K562 (cell line): ENCODE measurements around the gene GAPDH. TPM values are rescaled to one million over a fixed set of nuclear protein-coding genes. Genes with fewer than 3 reads are reported as not detected.

ENCODE experiments used
- CBX3 ChIP-seq, 2 experiments: IDR thresholded peaks; 1 replicate in 1 of 2; 2 replicates in 1 of 2; pipeline ENCODE4 v1.6.1; 2012; ENCODE audit warnings: inconsistent platforms in 2 of 2, low read length in 2 of 2, borderline replicate concordance in 1 of 2, control low read depth in 1 of 2
- CC2D1A ChIP-seq: fragments of 450-650 bp; IDR thresholded peaks from 2 replicates; pipeline ENCODE4 v1.6.1; 2017; ENCODE audit warnings: mild to moderate bottlenecking
- DMBX1 ChIP-seq: fragments of 250-450 bp; sonication (Bioruptor Pico); IDR thresholded peaks from 2 replicates; pipeline ENCODE4 v1.8.0; 2022; ENCODE audit warnings: inconsistent platforms, mild to moderate bottlenecking, moderate library complexity, borderline replicate concordance
- EGR1 ChIP-seq: fragments of 450-650 bp; conservative IDR thresholded peaks from 2 replicates; pipeline ENCODE4 v1.6.1; 2017; ENCODE audit warnings: mild to moderate bottlenecking
- ESRRA ChIP-seq: fragments of 450-650 bp; IDR thresholded peaks from 2 replicates; pipeline ENCODE4 v1.6.1; 2014; ENCODE audit warnings: low read depth, mild to moderate bottlenecking, moderate library complexity, borderline replicate concordance
- FIP1L1 ChIP-seq: fragments of 200-400 bp; formaldehyde crosslinking; IDR thresholded peaks from 2 replicates; pipeline ENCODE4 v1.6.1; 2018; ENCODE audit warnings: mild to moderate bottlenecking, low read depth, low read length; ENCODE audit not compliant: poor library complexity, severe bottlenecking
- KDM5B ChIP-seq: fragments of 200-600 bp; sonication (generic); IDR thresholded peaks from 2 replicates; pipeline ENCODE4 v1.6.1; 2012; ENCODE audit warnings: low read depth, mild to moderate bottlenecking, moderate library complexity, low read length, control low read depth, inconsistent platforms; ENCODE audit not compliant: insufficient replicate concordance
- KLF13 ChIP-seq: fragments of 450-650 bp; IDR thresholded peaks from 2 replicates; pipeline ENCODE4 v1.6.1; 2016; ENCODE audit warnings: missing genetic modification characterization, low read depth, mild to moderate bottlenecking, missing compliant biosample characterization, moderate library complexity, borderline replicate concordance
- KLF6 ChIP-seq: fragments of 250-450 bp; sonication (Bioruptor Pico); IDR thresholded peaks from 2 replicates; pipeline ENCODE4 v1.4.0; 2020; ENCODE audit warnings: mild to moderate bottlenecking, moderate library complexity, borderline replicate concordance
- NFE2L1 ChIP-seq: fragments of 450-650 bp; IDR thresholded peaks from 2 replicates; pipeline ENCODE4 v1.6.1; 2016; ENCODE audit warnings: missing genetic modification characterization, low read depth, mild to moderate bottlenecking, missing compliant biosample characterization, moderate library complexity, borderline replicate concordance
- SAFB ChIP-seq: fragments of 200-400 bp; formaldehyde crosslinking; IDR thresholded peaks from 2 replicates; pipeline ENCODE4 v1.6.1; 2017; ENCODE audit warnings: low read depth, low read length, borderline replicate concordance
- SNRNP70 ChIP-seq: fragments of 200-400 bp; formaldehyde crosslinking; optimal IDR thresholded peaks from 2 replicates; pipeline ENCODE3; 2017; ENCODE audit warnings: low read depth, low read length
- TRIM28 ChIP-seq: fragments of 450-650 bp; IDR thresholded peaks from 2 replicates; pipeline ENCODE4 v1.6.1; 2017
- YY1 ChIP-seq, 3 experiments: IDR thresholded peaks; 2 replicates each; pipeline ENCODE4 v1.6.1; 2011; ENCODE audit warnings: low read length in 2 of 3, mild to moderate bottlenecking in 2 of 3, moderate library complexity in 2 of 3, borderline replicate concordance in 1 of 3, control low read depth in 1 of 3, low read depth in 1 of 3; ENCODE audit not compliant: insufficient read depth in 3 of 3, insufficient replicate concordance in 2 of 3, control insufficient read depth in 1 of 3, insufficient read length in 1 of 3; ENCODE audit errors: extremely low read depth in 1 of 3
- ZC3H8 ChIP-seq: fragments of 450-650 bp; IDR thresholded peaks from 2 replicates; pipeline ENCODE4 v1.6.1; 2017
- ZNF76 ChIP-seq: fragments of 250-450 bp; sonication (Bioruptor Pico); IDR thresholded peaks from 2 replicates; pipeline ENCODE4 v1.4.0; 2020; ENCODE audit warnings: mild to moderate bottlenecking, moderate library complexity, borderline replicate concordance
- polyA plus RNA-seq, 8 experiments: library from polyadenylated mRNA; depleted of rRNA in 4 of 8; stranded (reverse) in 5 of 8; unstranded in 3 of 8; fragments of >200 nt; fragmentation: Nextera tagmentation in 2 of 8; fragmentation: Illumina TruSeq in 1 of 8; extraction: Ambion mirVana in 2 of 8; extraction: Trizol in 1 of 8; gene quantifications; 2 replicates each; pipeline versions ENCODE4 v1.2.1 to v1.2.3, GENCODE V29; 2011 to 2014; ENCODE audit warnings: inconsistent platforms in 1 of 8, missing spikeins in 1 of 8
- total RNA-seq, 7 experiments: library from RNA; depleted of rRNA in 6 of 7; stranded (reverse); fragments of >200 nt in 6 of 7; fragmentation: Illumina TruSeq in 2 of 7; extraction: Trizol in 2 of 7; gene quantifications; 2 replicates each; pipeline versions ENCODE4 v1.2.1 to v1.2.3, GENCODE V29; 2011 to 2021; ENCODE audit warnings: low replicate concordance in 1 of 7
- TF ChIP-seq, protein P1 (sequence below): fragments of 250-450 bp; sonication (Bioruptor Pico); IDR thresholded peaks from 2 replicates; pipeline ENCODE4 v1.9.0; 2021; ENCODE audit warnings: mild to moderate bottlenecking, inconsistent platforms
- TF ChIP-seq, protein P2 (sequence below): fragments of 450-650 bp; IDR thresholded peaks from one replicate; pipeline ENCODE4 v1.6.1; 2018; ENCODE audit warnings: mild to moderate bottlenecking, moderate library complexity; ENCODE audit not compliant: partially characterized antibody
- TF ChIP-seq, protein P3 (sequence below): fragments of 200-800 bp; sonication (Bioruptor generic); IDR thresholded peaks from 2 replicates; pipeline ENCODE4 v1.6.1; 2017; ENCODE audit warnings: missing genetic modification characterization, missing compliant biosample characterization
- TF ChIP-seq, protein P4 (sequence below): fragments of 250-450 bp; sonication (Bioruptor Pico); IDR thresholded peaks from 2 replicates; pipeline ENCODE4 v1.8.0; 2021; ENCODE audit warnings: moderate library complexity, mild to moderate bottlenecking, inconsistent platforms

GAPDH gene
- total and polyA plus RNA-seq, 9 of the 15 experiments (the other 6 are each of a cell fraction or from before 2014, with no cell fraction given), result 2,206 to 6,793 (median 4,217) TPM

DNA sequence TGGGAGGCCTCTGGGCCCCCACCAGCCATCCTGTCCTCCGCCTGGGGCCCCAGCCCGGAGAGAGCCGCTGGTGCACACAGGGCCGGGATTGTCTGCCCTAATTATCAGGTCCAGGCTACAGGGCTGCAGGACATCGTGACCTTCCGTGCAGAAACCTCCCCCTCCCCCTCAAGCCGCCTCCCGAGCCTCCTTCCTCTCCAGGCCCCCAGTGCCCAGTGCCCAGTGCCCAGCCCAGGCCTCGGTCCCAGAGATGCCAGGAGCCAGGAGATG lies 729 bp upstream of the GAPDH start (continued):
- TF ChIP-seq, protein P1, sequence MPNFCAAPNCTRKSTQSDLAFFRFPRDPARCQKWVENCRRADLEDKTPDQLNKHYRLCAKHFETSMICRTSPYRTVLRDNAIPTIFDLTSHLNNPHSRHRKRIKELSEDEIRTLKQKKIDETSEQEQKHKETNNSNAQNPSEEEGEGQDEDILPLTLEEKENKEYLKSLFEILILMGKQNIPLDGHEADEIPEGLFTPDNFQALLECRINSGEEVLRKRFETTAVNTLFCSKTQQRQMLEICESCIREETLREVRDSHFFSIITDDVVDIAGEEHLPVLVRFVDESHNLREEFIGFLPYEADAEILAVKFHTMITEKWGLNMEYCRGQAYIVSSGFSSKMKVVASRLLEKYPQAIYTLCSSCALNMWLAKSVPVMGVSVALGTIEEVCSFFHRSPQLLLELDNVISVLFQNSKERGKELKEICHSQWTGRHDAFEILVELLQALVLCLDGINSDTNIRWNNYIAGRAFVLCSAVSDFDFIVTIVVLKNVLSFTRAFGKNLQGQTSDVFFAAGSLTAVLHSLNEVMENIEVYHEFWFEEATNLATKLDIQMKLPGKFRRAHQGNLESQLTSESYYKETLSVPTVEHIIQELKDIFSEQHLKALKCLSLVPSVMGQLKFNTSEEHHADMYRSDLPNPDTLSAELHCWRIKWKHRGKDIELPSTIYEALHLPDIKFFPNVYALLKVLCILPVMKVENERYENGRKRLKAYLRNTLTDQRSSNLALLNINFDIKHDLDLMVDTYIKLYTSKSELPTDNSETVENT (CRISPR knock-in tag), result no peak
- TF ChIP-seq KLF6 (CRISPR knock-in tag) (no peak), EGR1 (no peak), NFE2L1 (tag) (no peak), DMBX1 (no peak), SAFB (no peak), KLF13 (tag) (no peak), ZC3H8 (no peak), TRIM28 (no peak), FIP1L1 (no peak), CBX3 (IDR thresholded peaks at IDR 0.05; ENCODE audit: borderline replicate concordance in 1 of 2, low read length in 2 of 2) (no peak), ZNF76 (CRISPR knock-in tag) (no peak), YY1 (IDR thresholded peaks at IDR 0.05; ENCODE audit: borderline replicate concordance in 1 of 3, control insufficient read depth in 1 of 3, extremely low read depth in 1 of 3, insufficient read depth in 3 of 3, insufficient read length in 1 of 3, insufficient replicate concordance in 2 of 3, low read depth in 1 of 3, low read length in 2 of 3) (no peak), SNRNP70 (no peak), KDM5B (peak; percentile 12), CC2D1A (no peak), ESRRA (peak; percentile 84)
- TF ChIP-seq, protein P2, sequence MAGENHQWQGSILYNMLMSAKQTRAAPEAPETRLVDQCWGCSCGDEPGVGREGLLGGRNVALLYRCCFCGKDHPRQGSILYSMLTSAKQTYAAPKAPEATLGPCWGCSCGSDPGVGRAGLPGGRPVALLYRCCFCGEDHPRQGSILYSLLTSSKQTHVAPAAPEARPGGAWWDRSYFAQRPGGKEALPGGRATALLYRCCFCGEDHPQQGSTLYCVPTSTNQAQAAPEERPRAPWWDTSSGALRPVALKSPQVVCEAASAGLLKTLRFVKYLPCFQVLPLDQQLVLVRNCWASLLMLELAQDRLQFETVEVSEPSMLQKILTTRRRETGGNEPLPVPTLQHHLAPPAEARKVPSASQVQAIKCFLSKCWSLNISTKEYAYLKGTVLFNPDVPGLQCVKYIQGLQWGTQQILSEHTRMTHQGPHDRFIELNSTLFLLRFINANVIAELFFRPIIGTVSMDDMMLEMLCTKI, result no peak
- TF ChIP-seq, protein P3, sequence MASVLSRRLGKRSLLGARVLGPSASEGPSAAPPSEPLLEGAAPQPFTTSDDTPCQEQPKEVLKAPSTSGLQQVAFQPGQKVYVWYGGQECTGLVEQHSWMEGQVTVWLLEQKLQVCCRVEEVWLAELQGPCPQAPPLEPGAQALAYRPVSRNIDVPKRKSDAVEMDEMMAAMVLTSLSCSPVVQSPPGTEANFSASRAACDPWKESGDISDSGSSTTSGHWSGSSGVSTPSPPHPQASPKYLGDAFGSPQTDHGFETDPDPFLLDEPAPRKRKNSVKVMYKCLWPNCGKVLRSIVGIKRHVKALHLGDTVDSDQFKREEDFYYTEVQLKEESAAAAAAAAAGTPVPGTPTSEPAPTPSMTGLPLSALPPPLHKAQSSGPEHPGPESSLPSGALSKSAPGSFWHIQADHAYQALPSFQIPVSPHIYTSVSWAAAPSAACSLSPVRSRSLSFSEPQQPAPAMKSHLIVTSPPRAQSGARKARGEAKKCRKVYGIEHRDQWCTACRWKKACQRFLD (CRISPR knock-in tag), result no peak
- TF ChIP-seq, protein P4, sequence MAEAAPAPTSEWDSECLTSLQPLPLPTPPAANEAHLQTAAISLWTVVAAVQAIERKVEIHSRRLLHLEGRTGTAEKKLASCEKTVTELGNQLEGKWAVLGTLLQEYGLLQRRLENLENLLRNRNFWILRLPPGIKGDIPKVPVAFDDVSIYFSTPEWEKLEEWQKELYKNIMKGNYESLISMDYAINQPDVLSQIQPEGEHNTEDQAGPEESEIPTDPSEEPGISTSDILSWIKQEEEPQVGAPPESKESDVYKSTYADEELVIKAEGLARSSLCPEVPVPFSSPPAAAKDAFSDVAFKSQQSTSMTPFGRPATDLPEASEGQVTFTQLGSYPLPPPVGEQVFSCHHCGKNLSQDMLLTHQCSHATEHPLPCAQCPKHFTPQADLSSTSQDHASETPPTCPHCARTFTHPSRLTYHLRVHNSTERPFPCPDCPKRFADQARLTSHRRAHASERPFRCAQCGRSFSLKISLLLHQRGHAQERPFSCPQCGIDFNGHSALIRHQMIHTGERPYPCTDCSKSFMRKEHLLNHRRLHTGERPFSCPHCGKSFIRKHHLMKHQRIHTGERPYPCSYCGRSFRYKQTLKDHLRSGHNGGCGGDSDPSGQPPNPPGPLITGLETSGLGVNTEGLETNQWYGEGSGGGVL (CRISPR knock-in tag), result no peak
